GM18526 (cell line): ENCODE results near the gene SYT15.

Experiments used
- POLR2A ChIP-seq: IDR thresholded peaks from 3 replicates; pipeline ENCODE4 v1.6.1; 2011; ENCODE audit not compliant: insufficient read length; ENCODE audit errors: extremely low read depth

SYT15 gene

GRCh38 chr10:46559231-46559671 lies 19.7 kb upstream of the SYT15 start:
- no peak for TF ChIP-seq POLR2A

GRCh38 chr10:46560381-46560780 lies 18.5 kb upstream of the SYT15 start:
- no peak for TF ChIP-seq POLR2A

- no peak for TF ChIP-seq POLR2A
Measured at GRCh38 chr10:46560952-46561351, 18.0 kb upstream of the SYT15 start.
